HCT116 (cell line): Measurements from ENCODE around the gene CFAP126. TPM values are rescaled to one million over a fixed set of nuclear protein-coding genes. Genes with fewer than 3 reads are reported as not detected.

Experiments used
- ATAC-seq: fragments of 200-7000 bp; cut with Tn5 transposase; 2 replicates; pipeline ENCODE4 v1.9.1; 2020; ENCODE audit warnings: mild to moderate bottlenecking, moderate library complexity
- BruUV-seq: library from RNA; stranded (reverse); fragments of 400-500 nt; replicated peaks from 2 replicates; lab custom pipeline; 2021; lab: Mats Ljungman, UMichigan
- CTCF ChIA-PET: fragments of 300-600 bp; sonication (Branson Sonifier 250); formaldehyde crosslinking; loops from one replicate; lab custom pipeline; 2021; ENCODE audit warnings: antibody characterized with exemption; lab: Charles Lee
- POLR2A ChIA-PET: fragments of 300-600, 350-600 bp; sonication (Branson Sonifier 250); formaldehyde crosslinking; loops from one replicate; lab custom pipeline; 2021; ENCODE audit warnings: antibody characterized with exemption; lab: Charles Lee
- RAD21 ChIA-PET, 2 experiments: fragments of 300-600 bp; sonication (Branson Sonifier 250); formaldehyde crosslinking; loops; one replicate each; lab custom pipeline; 2023; ENCODE audit warnings: low total read pairs in 2 of 2; ENCODE audit not compliant: uncharacterized antibody in 2 of 2, unreplicated experiment in 2 of 2, low non-redundant PET in 1 of 2; lab: Charles Lee
- DNase-seq: peaks from one replicate; pipeline ENCODE4 v3.0.0-alpha.2; 2010; ENCODE audit warnings: low read depth, low spot score
- H2AFZ ChIP-seq: fragments of 200-600 bp; shearing (Covaris generic), sonication (generic); 2 replicates; pipeline ENCODE4 v1.6.1; 2017; ENCODE audit warnings: low read depth, mixed run types, mixed read lengths, antibody characterized with exemption, low read length; ENCODE audit not compliant: poor library complexity, severe bottlenecking
- H3K27ac ChIP-seq: 2 replicates; pipeline ENCODE4 v1.5.1; 2012; ENCODE audit warnings: low read depth, low read length
- H3K27me3 ChIP-seq: fragments of 200-600 bp; sonication (generic); 2 replicates; pipeline ENCODE4 v1.6.1; 2016; ENCODE audit warnings: mixed run types, low read length, mixed read lengths; ENCODE audit not compliant: insufficient read depth
- H3K36me3 ChIP-seq, 2 experiments: fragments of 200-500 bp in 1 of 2; fragments of 200-600 bp in 1 of 2; sonication (Bioruptor generic) in 1 of 2; sonication (generic) in 1 of 2; 2 replicates each; pipeline versions ENCODE4 v1.5.1 to v1.6.1; 2014 to 2016; ENCODE audit warnings: low read length in 2 of 2, inconsistent platforms in 1 of 2, mixed read lengths in 1 of 2, mixed run types in 1 of 2; ENCODE audit not compliant: insufficient read depth in 2 of 2, control insufficient read depth in 1 of 2
- H3K4me1 ChIP-seq, 2 experiments: fragments of 200-600 bp in 1 of 2; sonication (generic) in 1 of 2; 2 replicates each; pipeline versions ENCODE4 v1.5.1 to v1.6.1; 2012 to 2017; ENCODE audit warnings: low read length in 2 of 2, inconsistent platforms in 1 of 2, mild to moderate bottlenecking in 1 of 2, mixed read lengths in 1 of 2, mixed run types in 1 of 2, moderate library complexity in 1 of 2; ENCODE audit not compliant: insufficient read depth in 2 of 2, control insufficient read depth in 1 of 2
- H3K4me2 ChIP-seq: fragments of 200-600 bp; sonication (generic); 2 replicates; pipeline ENCODE4 v1.6.1; 2017; ENCODE audit warnings: mixed run types, low read length, mixed read lengths
- H3K4me3 ChIP-seq, 2 experiments: fragments of 200-600 bp in 1 of 2; sonication (generic) in 1 of 2; replicated peaks in 1 of 2; 2 replicates each; pipeline ENCODE4 v1.5.1; 2011 to 2016; ENCODE audit warnings: low read length in 2 of 2, control low read depth in 1 of 2, low read depth in 1 of 2, mild to moderate bottlenecking in 1 of 2, mixed read lengths in 1 of 2, mixed run types in 1 of 2
- H3K79me2 ChIP-seq: fragments of 200-600 bp; sonication (generic); 2 replicates; pipeline ENCODE4 v1.6.1; 2017; ENCODE audit warnings: mild to moderate bottlenecking, mixed run types, low read length, moderate library complexity, mixed read lengths; ENCODE audit not compliant: insufficient read depth
- H3K9ac ChIP-seq: fragments of 200-600 bp; sonication (generic); 2 replicates; pipeline ENCODE4 v1.6.1; 2016; ENCODE audit warnings: low read length, mixed read lengths
- H3K9me2 ChIP-seq: fragments of 200-600 bp; sonication (generic), shearing (Covaris generic); 2 replicates; pipeline ENCODE4 v1.6.1; 2017; ENCODE audit warnings: mixed run types, mild to moderate bottlenecking, moderate library complexity; ENCODE audit not compliant: insufficient read depth
- H3K9me3 ChIP-seq, 2 experiments: fragments of 200-500 bp in 1 of 2; fragments of 200-600 bp in 1 of 2; sonication (Bioruptor generic) in 1 of 2; sonication (generic) in 1 of 2; 2 replicates each; pipeline ENCODE4 v1.6.1; 2014 to 2017; ENCODE audit warnings: low read length in 2 of 2, mixed read lengths in 2 of 2, inconsistent platforms in 1 of 2, low read depth in 1 of 2, mild to moderate bottlenecking in 1 of 2, mixed run types in 1 of 2, moderate library complexity in 1 of 2; ENCODE audit not compliant: control insufficient read depth in 1 of 2, insufficient read depth in 1 of 2
- H4K20me1 ChIP-seq: fragments of 200-600 bp; sonication (generic), shearing (Covaris generic); 2 replicates; pipeline ENCODE4 v1.6.1; 2017; ENCODE audit warnings: mixed run types, mild to moderate bottlenecking, moderate library complexity; ENCODE audit not compliant: insufficient read depth
- CBX3 ChIP-seq: IDR thresholded peaks from 2 replicates; pipeline ENCODE4 v1.6.1; 2012; ENCODE audit warnings: low read depth
- CEBPB ChIP-seq: IDR thresholded peaks from 2 replicates; pipeline ENCODE4 v1.6.1; 2012; ENCODE audit warnings: low read depth
- EGR1 ChIP-seq: IDR thresholded peaks from 2 replicates; pipeline ENCODE4 v1.6.1; 2012; ENCODE audit warnings: low read depth
- JUND ChIP-seq: IDR thresholded peaks from 2 replicates; pipeline ENCODE4 v1.6.1; 2012
- POLR2AphosphoS5 ChIP-seq: IDR thresholded peaks from 2 replicates; pipeline ENCODE4 v1.6.1; 2011; ENCODE audit warnings: mild to moderate bottlenecking, low read depth, low read length, moderate library complexity
- SIN3A ChIP-seq: IDR thresholded peaks from 2 replicates; pipeline ENCODE4 v1.6.1; 2012; ENCODE audit warnings: low read depth
- SP1 ChIP-seq: IDR thresholded peaks from 2 replicates; pipeline ENCODE4 v1.6.1; 2012; ENCODE audit warnings: low read depth
- TCF7L2 ChIP-seq: IDR thresholded peaks from 2 replicates; pipeline ENCODE4 v1.7.0; 2011; ENCODE audit warnings: borderline replicate concordance, inconsistent platforms; ENCODE audit not compliant: insufficient read depth, insufficient read length; ENCODE audit errors: extremely low read depth
- YY1 ChIP-seq: IDR thresholded peaks from 2 replicates; pipeline ENCODE4 v1.6.1; 2011; ENCODE audit warnings: low read length, low read depth, moderate library complexity, mild to moderate bottlenecking; ENCODE audit not compliant: insufficient replicate concordance; ENCODE audit errors: extremely low read depth
- ZFX ChIP-seq: fragments of 450-650 bp; IDR thresholded peaks from 2 replicates; pipeline ENCODE4 v1.6.1; 2017
- ZNF274 ChIP-seq: fragments of 200-500 bp; sonication (Bioruptor generic); IDR thresholded peaks from 2 replicates; pipeline ENCODE4 v1.6.1; 2014; ENCODE audit warnings: mild to moderate bottlenecking, low read depth, low read length, inconsistent platforms
- intact Hi-C: fragments of 100-400 bp; cut with micrococcal nuclease; formaldehyde crosslinking; loops from 2 replicates; pipeline ENCODE4 v1.10.0; 2022
- total RNA-seq: library from RNA; stranded (reverse); gene quantifications from one replicate; pipeline ENCODE4 v1.2.1, GENCODE V29; 2021; ENCODE audit not compliant: unreplicated experiment
- TF ChIP-seq, protein P1 (sequence below): IDR thresholded peaks from 2 replicates; pipeline ENCODE4 v1.6.1; 2011; ENCODE audit warnings: mild to moderate bottlenecking, low read length, moderate library complexity; ENCODE audit not compliant: insufficient replicate concordance; ENCODE audit errors: extremely low read depth
- TF ChIP-seq, protein P2 (sequence below): IDR thresholded peaks from 2 replicates; pipeline ENCODE4 v1.6.1; 2012

CFAP126 gene
- total RNA-seq, 1 experiment from 2014 or later: not detected

DNA sequence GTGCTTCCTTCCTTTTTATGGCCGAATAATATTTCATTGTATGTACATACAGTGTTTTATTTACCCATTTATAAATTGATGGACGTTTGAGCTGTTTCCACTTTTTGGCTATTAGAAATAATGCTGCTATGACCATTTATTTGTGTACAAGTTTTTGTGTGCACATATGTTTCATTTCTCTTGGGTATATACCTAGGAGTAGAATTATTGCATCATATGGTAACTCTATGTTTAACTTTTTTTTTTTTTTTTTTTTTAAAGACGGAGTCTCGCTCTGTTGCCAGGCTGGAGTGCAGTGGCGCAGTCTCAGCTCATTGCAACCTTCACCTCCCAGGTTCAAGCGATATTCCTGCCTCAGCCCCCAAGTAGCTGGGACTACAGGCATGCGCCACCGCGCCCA, 34.5 kb downstream of the CFAP126 start:
- intact Hi-C loops: no loop called here
- POLR2A ChIA-PET: interaction anchor here (0.7 to 1.5 kb wide), 2 partner anchors 20 to 175 kb away, joined by 3 to 4 read pairs; partner anchors contain the start of gene SDHC
- no peak for ATAC-seq

More for the DNA sequence above, 34.5 kb downstream of the CFAP126 start:
- no peak overlapping the region for H3K4me3 ChIP-seq
- no peaks in the 10 kb centered on the region for H3K9me2 ChIP-seq
- no peak for TF ChIP-seq EGR1
- TF ChIP-seq ZFX: no peak
- TF ChIP-seq TCF7L2: no peak
- no peak for TF ChIP-seq SP1
- no peak for TF ChIP-seq YY1
- TF ChIP-seq CBX3: no peak
- TF ChIP-seq, protein P1, sequence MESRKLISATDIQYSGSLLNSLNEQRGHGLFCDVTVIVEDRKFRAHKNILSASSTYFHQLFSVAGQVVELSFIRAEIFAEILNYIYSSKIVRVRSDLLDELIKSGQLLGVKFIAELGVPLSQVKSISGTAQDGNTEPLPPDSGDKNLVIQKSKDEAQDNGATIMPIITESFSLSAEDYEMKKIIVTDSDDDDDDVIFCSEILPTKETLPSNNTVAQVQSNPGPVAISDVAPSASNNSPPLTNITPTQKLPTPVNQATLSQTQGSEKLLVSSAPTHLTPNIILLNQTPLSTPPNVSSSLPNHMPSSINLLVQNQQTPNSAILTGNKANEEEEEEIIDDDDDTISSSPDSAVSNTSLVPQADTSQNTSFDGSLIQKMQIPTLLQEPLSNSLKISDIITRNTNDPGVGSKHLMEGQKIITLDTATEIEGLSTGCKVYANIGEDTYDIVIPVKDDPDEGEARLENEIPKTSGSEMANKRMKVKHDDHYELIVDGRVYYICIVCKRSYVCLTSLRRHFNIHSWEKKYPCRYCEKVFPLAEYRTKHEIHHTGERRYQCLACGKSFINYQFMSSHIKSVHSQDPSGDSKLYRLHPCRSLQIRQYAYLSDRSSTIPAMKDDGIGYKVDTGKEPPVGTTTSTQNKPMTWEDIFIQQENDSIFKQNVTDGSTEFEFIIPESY: no peak
- TF ChIP-seq ZNF274: no peak
- no peak for TF ChIP-seq POLR2AphosphoS5
- TF ChIP-seq SIN3A: no peak
- no peak for TF ChIP-seq CEBPB
- TF ChIP-seq JUND: no peak
- TF ChIP-seq, protein P2, sequence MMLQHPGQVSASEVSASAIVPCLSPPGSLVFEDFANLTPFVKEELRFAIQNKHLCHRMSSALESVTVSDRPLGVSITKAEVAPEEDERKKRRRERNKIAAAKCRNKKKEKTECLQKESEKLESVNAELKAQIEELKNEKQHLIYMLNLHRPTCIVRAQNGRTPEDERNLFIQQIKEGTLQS: no peak
- no peaks in the 10 kb centered on the region for H4K20me1 ChIP-seq
- peaks cover 16 to 24% of the 10 kb centered on the region in 2 experiments; a peak in 3 of 4 replicates for H3K36me3 ChIP-seq
- BruUV-seq: no TSS peak
- no peak overlapping the region for H3K27ac ChIP-seq
- H3K4me2 ChIP-seq: no peak overlapping the region
- no peaks in the 10 kb centered on the region for H3K9me3 ChIP-seq
- H3K27me3 ChIP-seq: no peaks in the 10 kb centered on the region
- RAD21 ChIA-PET: no interaction called here
- no peak overlapping the region for H3K9ac ChIP-seq
- H3K79me2 ChIP-seq: no peaks in the 10 kb centered on the region
- CTCF ChIA-PET: no interaction called here
- no peak for DNase-seq
- H3K4me1 ChIP-seq: no peaks in the 10 kb centered on the region
- no peak overlapping the region for H2AFZ ChIP-seq
